Epidermal melanocyte (primary cell): Measurements from ENCODE around the gene NSF.
"Not testable (repeated sequence)": the region's sequence is repeated elsewhere in the genome, so short reads cannot be mapped to it uniquely, and the experiment has no call there.

Experiments used
- DNase-seq: peaks from one replicate; pipeline ENCODE4 v3.0.0; 2011; ENCODE audit warnings: low spot score; ENCODE audit not compliant: insufficient read length

NSF gene

GRCh38 chr17:46590157-46591146 is at the start of gene NSF:
TSS of gene NSF (plus strand) at chr17:46590669. CDS start at chr17:46590776, 107 bp downstream.
- DNase-seq: not testable (repeated sequence)

GRCh38 chr17:46548607-46549006 is 41.9 kb upstream of the NSF start:
- DNase-seq: not testable (repeated sequence)

GRCh38 chr17:46559155-46559554 is 31.3 kb upstream of the NSF start:
- DNase-seq: not testable (repeated sequence)

GRCh38 chr17:46560048-46560447 is 30.4 kb upstream of the NSF start:
- not testable (repeated sequence) for DNase-seq

- DNase-seq: not testable (repeated sequence)
These were observed 24.2 kb upstream of the NSF start for GRCh38 chr17:46566284-46566683.

GRCh38 chr17:46566980-46567379 is 23.5 kb upstream of the NSF start:
- DNase-seq: not testable (repeated sequence)

GRCh38 chr17:46571796-46572195 is 18.7 kb upstream of the NSF start:
- not testable (repeated sequence) for DNase-seq

- not testable (repeated sequence) for DNase-seq
These were observed 11.1 kb upstream of the NSF start, which contains the start of gene ARL17A for GRCh38 chr17:46579083-46580075. TSS of gene ARL17A (minus strand) at chr17:46579691. CDS start at chr17:46576322, 3,369 bp downstream.

GRCh38 chr17:46580082-46580481 is 10.4 kb upstream of the NSF start:
- DNase-seq: not testable (repeated sequence)

- not testable (repeated sequence) for DNase-seq
These were observed 5.0 kb upstream of the NSF start for GRCh38 chr17:46585444-46585843.

- DNase-seq: not testable (repeated sequence)
These were observed 863 bp downstream of the NSF start for GRCh38 chr17:46591332-46591731.

- not testable (repeated sequence) for DNase-seq
These were observed 8.0 kb downstream of the NSF start for GRCh38 chr17:46598344-46598931.

- DNase-seq: not testable (repeated sequence)
These were observed 10.3 kb downstream of the NSF start for GRCh38 chr17:46600767-46601166.

GRCh38 chr17:46603125-46603524 is 12.7 kb downstream of the NSF start:
- not testable (repeated sequence) for DNase-seq

- not testable (repeated sequence) for DNase-seq
These were observed 20.8 kb downstream of the NSF start for GRCh38 chr17:46611304-46611703.

- not testable (repeated sequence) for DNase-seq
These were observed 23.4 kb downstream of the NSF start for GRCh38 chr17:46613876-46614275.

GRCh38 chr17:46617121-46617520 is 26.7 kb downstream of the NSF start:
- not testable (repeated sequence) for DNase-seq

GRCh38 chr17:46618975-46619374 is 28.5 kb downstream of the NSF start:
- DNase-seq: not testable (repeated sequence)

- not testable (repeated sequence) for DNase-seq
These were observed 33.3 kb downstream of the NSF start for GRCh38 chr17:46623790-46624189.

GRCh38 chr17:46624726-46625125 is 34.3 kb downstream of the NSF start:
- not testable (repeated sequence) for DNase-seq

GRCh38 chr17:46627452-46627851 is 37.0 kb downstream of the NSF start:
- DNase-seq: not testable (repeated sequence)
